ENCODE results near the gene ARID1B.
"Not testable (repeated sequence)": the region's sequence is repeated elsewhere in the genome, so short reads cannot be mapped to it uniquely, and the experiment has no call there.

ARID1B gene

GRCh38 chr6:156971153-156971885 is 194.1 kb downstream of the ARID1B start:
- no peak for DNase-seq

- no peak for DNase-seq
These were observed 195.0 kb downstream of the ARID1B start for GRCh38 chr6:156972145-156972544.

DNA sequence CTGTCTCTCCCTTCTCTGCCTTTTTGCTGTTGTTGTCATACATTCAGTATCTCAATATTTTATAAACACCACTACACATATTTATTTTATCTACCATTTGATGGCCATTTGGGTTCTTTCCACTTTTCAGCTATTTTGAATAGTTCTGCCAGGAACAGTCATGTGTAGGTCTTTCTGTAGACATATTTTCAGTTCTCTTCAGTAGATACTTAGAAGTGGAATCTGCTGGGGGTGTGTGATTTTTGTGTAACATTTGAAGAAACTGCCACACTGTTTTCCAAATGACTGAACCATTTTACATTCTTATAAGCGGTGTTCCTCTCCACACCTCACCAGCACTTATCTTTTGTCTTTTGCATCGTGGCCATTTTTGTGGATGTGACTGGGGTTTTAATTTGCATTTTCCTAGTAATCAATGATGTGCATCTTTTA is 197.7 kb downstream of the ARID1B start:
- DNase-seq, result no peak

DNA sequence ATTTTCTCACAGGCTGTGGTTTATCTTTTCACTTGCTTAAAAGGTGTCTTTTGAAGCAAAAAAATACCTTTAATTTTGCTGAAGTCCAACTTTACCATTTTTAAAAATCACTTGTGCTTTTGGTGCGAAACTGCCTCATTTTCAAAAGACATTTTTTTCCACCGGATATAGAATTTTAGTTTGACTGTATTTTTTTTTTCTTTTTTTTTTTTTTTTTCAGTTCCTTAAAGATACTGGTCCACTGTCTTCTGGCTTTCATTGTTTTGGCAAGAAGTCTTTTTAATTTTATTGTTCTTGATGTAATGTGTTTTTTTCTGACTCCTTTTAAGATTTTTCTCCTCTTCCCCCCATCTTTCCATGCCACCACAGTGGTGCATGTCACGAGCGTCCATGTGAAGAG is 198.2 kb downstream of the ARID1B start:
- DNase-seq, result no peak

DNA sequence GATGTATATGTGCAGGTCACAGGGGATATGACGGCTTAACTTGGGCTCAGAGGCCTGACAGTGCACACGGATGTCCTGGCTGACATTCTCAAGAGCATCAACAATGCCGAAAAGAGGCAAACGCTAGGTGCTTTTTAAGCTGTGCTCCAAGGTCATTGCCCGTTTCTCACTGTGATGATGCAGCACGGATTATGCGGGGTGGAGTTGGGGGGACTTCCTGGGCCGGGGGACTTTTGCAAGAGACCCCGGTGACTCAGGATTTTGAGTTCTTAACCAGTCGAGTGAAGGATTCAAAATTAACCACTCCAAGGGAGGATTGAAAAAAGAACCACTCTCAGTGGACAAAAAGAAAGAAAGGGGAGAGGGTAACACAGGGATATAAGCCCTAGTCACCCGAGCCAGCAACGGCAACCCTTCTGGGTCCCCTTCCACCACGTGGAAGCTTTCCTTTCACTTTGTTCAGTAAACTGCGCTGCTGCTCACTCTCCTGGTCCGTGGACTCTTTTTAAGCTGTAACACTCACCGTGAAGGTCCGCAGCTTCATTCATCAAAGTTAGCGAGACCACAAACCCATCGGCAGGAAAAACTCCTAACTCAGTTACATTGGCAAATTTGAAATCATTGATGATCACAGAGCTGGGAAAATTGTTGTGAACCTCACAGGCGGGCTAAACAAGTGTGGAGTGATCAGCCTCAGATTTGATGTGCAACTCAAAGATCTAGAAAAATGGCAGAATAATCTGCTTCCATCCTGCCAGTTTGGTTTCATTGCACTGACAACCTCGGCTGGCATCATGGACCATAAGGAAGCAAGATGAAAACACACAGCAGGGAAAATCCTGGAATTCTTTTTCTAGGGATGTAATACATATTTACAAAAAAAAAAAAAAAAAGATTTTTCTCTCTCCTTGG is 199.3 kb downstream of the ARID1B start:
- DNase-seq, result peak; percentile 16

GRCh38 chr6:156977527-156978291 is 200.5 kb downstream of the ARID1B start:
- peak; percentile 55 for DNase-seq

DNA sequence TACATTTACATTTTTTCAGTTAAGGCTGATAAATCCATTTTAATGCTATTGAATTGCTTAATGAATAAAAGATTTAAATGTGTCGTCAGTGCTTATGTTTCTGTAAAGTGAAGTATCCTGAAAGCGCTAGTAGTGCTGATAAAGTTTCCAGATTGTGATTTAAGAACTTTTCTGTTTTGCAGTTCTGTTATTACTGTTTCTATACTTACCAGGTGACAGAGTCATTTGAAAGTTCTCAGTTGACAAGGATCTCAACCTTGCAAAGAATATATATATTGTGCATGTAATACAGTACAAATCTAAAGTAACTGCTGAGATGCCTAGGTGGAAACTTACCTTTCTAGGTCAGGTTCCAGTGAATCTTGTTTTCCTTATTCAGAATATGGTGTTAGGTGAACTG is 201.8 kb downstream of the ARID1B start:
- no peak for DNase-seq

DNA sequence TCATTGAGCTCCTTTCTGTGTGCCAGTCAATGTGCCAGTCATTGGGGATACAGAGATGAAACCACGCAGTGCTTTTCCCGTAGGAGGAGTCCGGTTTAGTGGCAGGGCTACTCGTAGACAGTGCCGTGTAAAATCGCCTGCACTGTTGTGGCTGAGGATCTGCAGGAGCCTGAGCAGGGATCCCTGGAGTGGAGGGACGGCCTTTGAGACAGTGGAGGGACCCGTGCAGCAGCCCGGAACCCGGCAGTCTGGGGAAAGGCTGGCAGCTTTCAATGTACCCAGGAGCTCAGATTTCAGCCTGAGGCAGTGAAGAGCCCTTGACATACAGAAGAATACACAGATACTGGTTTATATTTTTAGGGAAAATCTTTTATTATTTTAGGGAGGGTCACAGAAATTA is 203.3 kb downstream of the ARID1B start:
- peak; percentile 82 for DNase-seq

GRCh38 chr6:156980948-156981347 is 203.8 kb downstream of the ARID1B start:
- no peak for DNase-seq

GRCh38 chr6:156982168-156982567 is 205.0 kb downstream of the ARID1B start:
- no peak for DNase-seq

DNA sequence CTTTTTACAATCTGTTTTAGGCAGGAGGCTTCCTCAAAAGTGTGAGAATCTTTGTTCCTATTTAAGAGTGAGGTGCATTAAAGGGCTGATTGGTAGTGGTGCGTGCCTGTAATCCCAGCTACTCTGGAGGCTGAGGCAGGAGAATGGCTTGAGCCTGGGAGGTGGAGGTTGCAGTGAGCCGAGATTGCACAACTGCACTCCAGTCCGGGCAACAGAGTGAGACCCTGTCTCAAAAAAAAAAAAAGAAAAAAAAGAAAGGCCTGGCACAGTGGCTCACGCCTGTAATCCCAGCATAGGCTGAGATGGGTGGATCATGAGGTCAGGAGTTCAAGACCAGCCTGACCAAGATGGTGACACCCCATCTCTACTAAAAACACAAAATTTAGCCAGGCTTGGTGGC is 205.7 kb downstream of the ARID1B start:
- not testable (repeated sequence) for DNase-seq

- no peak for DNase-seq
These were observed 207.1 kb downstream of the ARID1B start for GRCh38 chr6:156984178-156984738.

DNA sequence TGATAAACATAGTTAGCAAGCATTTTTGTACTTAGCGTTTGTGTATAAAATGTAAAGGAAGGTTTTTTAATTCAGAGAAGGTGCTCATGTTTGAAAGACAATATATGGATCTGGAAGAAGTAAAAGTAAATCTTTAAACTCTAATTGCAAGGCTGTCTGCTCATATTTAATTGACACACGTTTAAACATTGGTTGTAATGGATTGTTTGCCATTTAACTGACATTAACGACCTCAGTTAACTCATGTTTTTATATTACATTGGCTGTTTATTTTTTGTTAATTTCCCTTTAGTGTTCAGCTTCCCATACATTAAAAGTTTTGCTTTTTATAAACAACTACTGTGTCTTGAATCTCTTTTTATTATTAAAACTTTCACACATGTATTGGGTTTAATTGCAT is 208.1 kb downstream of the ARID1B start:
- no peak for DNase-seq

GRCh38 chr6:156988276-156989158 is 211.3 kb downstream of the ARID1B start:
- DNase-seq, result no peak

- DNase-seq, result no peak
These were observed 212.1 kb downstream of the ARID1B start for GRCh38 chr6:156989159-156989806.

GRCh38 chr6:156992020-156992804 is 215.0 kb downstream of the ARID1B start:
- DNase-seq, result no peak

GRCh38 chr6:156993713-156994112 is 216.5 kb downstream of the ARID1B start:
- no peak for DNase-seq

DNA sequence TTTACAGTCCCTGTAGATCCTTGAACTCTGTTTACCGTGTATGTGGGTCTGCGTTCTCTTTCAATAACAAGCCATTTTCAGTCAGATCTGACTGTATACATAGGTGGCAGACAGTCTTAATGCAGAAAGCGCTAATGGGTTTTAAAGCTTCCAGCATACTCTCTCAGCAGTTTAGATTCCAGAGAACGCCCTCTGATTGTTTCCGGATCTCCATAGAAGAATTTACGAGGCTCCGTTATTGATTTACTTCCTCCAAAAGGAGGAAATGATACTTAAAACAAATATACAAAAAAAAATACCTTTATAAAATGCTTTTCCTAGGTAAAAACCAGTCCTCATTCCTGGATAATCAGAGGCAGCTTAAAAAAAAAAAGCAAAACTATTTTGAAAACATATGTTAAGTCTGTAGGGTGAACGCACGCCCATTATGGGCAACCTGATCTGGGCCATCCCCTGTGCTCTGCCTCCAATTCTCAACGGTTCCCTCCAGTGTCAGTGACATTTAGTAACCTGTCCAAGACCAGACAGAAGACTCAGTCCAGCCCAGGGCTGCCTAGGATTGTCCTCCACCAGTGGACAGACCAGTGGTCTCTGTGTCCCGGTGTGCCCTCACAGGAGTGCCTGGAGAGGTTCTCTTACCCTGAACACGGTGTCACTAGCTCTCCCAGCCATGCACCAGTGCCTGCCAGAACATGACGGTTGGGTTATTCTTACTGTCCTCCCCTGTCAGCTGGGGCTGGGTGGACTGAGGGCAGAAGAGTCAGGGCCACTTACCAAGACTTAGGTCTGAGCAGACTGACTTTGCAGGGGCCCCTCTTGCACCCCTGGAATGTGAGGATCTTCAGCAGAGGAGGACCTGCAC is 217.3 kb downstream of the ARID1B start:
- DNase-seq, result no peak

GRCh38 chr6:156995502-156995901 is 218.3 kb downstream of the ARID1B start:
- no peak for DNase-seq

- no peak for DNase-seq
These were observed 219.1 kb downstream of the ARID1B start for GRCh38 chr6:156996265-156996664.
